ENCODE measurements around the gene UCK2.

DNA sequence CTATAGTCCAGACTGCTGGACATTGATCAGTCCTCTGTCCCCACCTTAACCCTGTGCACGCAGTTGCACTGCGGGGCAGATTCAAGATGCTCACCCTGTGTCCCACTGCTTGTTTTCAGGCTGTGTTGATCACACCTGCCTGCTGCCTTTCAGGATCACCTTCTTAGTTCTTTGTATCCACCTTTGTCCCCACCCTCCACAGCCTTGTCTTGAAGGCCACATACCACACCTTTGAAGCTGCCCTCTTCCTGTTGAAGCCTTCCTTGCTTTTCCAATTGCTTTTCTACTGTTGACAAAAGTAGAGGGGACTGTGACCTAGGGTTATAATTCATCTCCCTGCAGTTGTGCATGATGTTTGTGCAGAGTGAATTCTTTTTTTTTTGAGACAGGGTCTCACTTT lies 32.7 kb downstream of the UCK2 start:
- TF ChIP-seq, protein P1, sequence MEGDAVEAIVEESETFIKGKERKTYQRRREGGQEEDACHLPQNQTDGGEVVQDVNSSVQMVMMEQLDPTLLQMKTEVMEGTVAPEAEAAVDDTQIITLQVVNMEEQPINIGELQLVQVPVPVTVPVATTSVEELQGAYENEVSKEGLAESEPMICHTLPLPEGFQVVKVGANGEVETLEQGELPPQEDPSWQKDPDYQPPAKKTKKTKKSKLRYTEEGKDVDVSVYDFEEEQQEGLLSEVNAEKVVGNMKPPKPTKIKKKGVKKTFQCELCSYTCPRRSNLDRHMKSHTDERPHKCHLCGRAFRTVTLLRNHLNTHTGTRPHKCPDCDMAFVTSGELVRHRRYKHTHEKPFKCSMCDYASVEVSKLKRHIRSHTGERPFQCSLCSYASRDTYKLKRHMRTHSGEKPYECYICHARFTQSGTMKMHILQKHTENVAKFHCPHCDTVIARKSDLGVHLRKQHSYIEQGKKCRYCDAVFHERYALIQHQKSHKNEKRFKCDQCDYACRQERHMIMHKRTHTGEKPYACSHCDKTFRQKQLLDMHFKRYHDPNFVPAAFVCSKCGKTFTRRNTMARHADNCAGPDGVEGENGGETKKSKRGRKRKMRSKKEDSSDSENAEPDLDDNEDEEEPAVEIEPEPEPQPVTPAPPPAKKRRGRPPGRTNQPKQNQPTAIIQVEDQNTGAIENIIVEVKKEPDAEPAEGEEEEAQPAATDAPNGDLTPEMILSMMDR (IDR thresholded peaks at IDR 0.05 in 2 of 3, conservative IDR thresholded peaks at IDR 0.05 in 1 of 3; ENCODE audit: borderline replicate concordance in 1 of 3, insufficient read depth in 1 of 3, low read depth in 2 of 3, low read length in 2 of 3) = no peak
- TF ChIP-seq YY1 (IDR thresholded peaks at IDR 0.05; ENCODE audit: extremely low read depth, insufficient replicate concordance, low read depth, low read length) = no peak
- no peak for TF ChIP-seq RAD21 (IDR thresholded peaks at IDR 0.05; ENCODE audit: low read depth)

Measured in HCT116 (cell line).